Transverse colon (tissue), 4 donors: ENCODE measurements around the gene KLHDC8A. TPM values are rescaled to one million over a fixed set of nuclear protein-coding genes. Genes with fewer than 3 reads are reported as not detected.

Experiments used
- DNase-seq: peaks from one replicate; pipeline ENCODE4 v3.0.0-alpha.2; 2019
- H3K27ac ChIP-seq, 4 donors: fragments of 200-600 bp; sonication (generic); 2 replicates each; pipeline ENCODE4 v1.5.1; 2016 to 2018; ENCODE audit warnings: inconsistent platforms in 4 of 4
- H3K27me3 ChIP-seq: fragments of 200-600 bp; sonication (generic); 2 replicates; pipeline ENCODE4 v1.5.1; 2017; ENCODE audit warnings: inconsistent platforms
- H3K36me3 ChIP-seq, 4 donors: fragments of 200-600 bp; sonication (generic); 2 replicates each; pipeline ENCODE4 v1.5.1; 2017 to 2019; ENCODE audit warnings: inconsistent platforms in 4 of 4
- H3K4me1 ChIP-seq, 4 donors: fragments of 200-600 bp; sonication (generic); 2 replicates each; pipeline ENCODE4 v1.5.1; 2017 to 2020; ENCODE audit warnings: inconsistent platforms in 4 of 4
- H3K4me3 ChIP-seq, 4 donors: fragments of 200-600 bp; sonication (generic); 1 replicate in 1 of 4; 2 replicates in 3 of 4; pipeline versions ENCODE4 v1.5.1 to v1.6.1; 2017 to 2019; ENCODE audit warnings: inconsistent platforms in 4 of 4
- H3K9me3 ChIP-seq, 2 donors: fragments of 200-600 bp; sonication (generic); 2 replicates each; pipeline ENCODE4 v1.5.1; 2017 to 2019; ENCODE audit warnings: inconsistent platforms in 2 of 2
- EP300 ChIP-seq: sonication (generic); formaldehyde crosslinking; IDR thresholded peaks from one replicate; pipeline ENCODE4 v1.6.1; 2017; ENCODE audit warnings: antibody characterized with exemption, low read depth
- POLR2A ChIP-seq: fragments of 450-650 bp; IDR thresholded peaks from one replicate; pipeline ENCODE4 v1.6.1; 2016; ENCODE audit warnings: antibody characterized with exemption, mild to moderate bottlenecking, moderate library complexity
- POLR2AphosphoS5 ChIP-seq, 3 donors: sonication (generic); formaldehyde crosslinking; IDR thresholded peaks; one replicate each; pipeline ENCODE4 v1.6.1; 2016; ENCODE audit warnings: antibody characterized with exemption in 3 of 3
- WGBS, 2 donors: methylation state at CpG; one replicate each; pipeline ENCODE4 v1.1.5; 2018; ENCODE audit warnings: low coverage in 1 of 2; 5-methylcytosine and 5-hydroxymethylcytosine counted together
- in situ Hi-C, 4 donors: fragments of 200-750 bp; cut with MboI; loops; one replicate each; pipeline versions ENCODE4 v1.15.0 to v1.15.1; 2017; ENCODE audit warnings: low sequenced_read_pairs in 3 of 4, low pct_ligation_motif_present in 1 of 4, low pct_unique_long_range_greater_than_20kb in 1 of 4
- intact Hi-C: fragments of 100-400 bp; cut with DNase I; formaldehyde crosslinking; loops from one replicate; pipeline ENCODE4 v1.15.1; 2023; ENCODE audit warnings: low total_unique reads
- total RNA-seq, 4 donors: library from RNA; depleted of rRNA; stranded (reverse); fragments of >200 nt; gene quantifications; one replicate each; pipeline ENCODE4 v1.1.0, GENCODE V29; 2016
- TF ChIP-seq, protein P1 (sequence below), 5 experiments: fragments of 200-600 bp in 3 of 5; fragments of 450-650 bp in 2 of 5; sonication (generic) in 3 of 5; IDR thresholded peaks; 1 replicate in 2 of 5; 2 replicates in 3 of 5; pipeline ENCODE4 v1.5.1; 2016 to 2017; ENCODE audit warnings: antibody characterized with exemption in 5 of 5, inconsistent platforms in 3 of 5, mild to moderate bottlenecking in 2 of 5, moderate library complexity in 1 of 5

KLHDC8A gene
- total RNA-seq, 4 donors from 2014 or later = 0.32 to 0.41 TPM; not detected in 2

DNA sequence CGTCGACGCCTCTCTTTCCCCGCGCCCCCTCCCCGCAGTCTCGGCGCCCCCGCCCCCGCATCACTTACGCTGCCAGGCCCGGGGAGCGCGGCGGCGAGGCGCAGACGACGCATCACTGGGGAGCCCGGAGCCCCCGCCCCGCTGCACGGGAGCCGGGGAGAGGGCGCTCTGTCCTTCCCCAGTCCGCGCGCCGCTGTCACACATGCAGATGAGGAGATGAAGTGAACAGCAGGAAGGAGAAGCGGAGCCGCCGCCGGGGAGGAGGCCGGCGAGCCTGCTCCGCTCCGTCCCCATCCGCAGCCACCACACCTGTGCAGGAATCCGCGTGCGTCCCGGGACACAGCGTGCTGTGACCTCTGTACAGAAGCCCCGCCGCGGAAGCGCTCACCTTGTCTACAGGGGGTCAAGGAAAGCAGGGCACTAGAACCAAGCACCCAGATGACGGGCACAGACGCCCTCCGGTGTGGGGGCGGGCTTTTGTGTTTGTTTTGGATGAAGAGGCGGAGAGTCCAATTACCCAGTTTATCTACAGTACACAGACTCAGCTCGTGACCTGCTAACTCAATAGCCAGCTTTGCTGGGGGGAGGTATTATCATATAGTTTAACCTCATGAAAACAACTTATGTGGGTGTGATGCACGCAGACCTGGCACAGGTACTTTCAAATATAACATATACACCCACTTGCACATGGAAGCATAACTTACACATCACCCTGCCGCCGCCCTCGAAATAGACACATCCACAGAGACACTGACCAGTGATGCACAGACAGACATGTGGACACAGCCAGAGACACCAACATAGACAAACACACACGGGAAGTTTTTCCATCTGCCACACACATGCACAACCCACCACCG lies 12.4 kb downstream of the KLHDC8A start:
- 0 to 15% methylated on average over 1 to 34 of the region's 59 CpGs for WGBS, 2 donors
- Histone ChIP-seq H3K4me3 (peak overlapping the region; percentile 4 to 47 (median 25)), H3K4me1 (peaks cover 10 to 16% (median 13%) of the 10 kb centered on the region in 4 donors), H3K27ac (no peak overlapping the region), H3K27me3 (peaks cover 56% of the 10 kb centered on the region), H3K9me3 (no peaks in the 10 kb centered on the region), H3K36me3 (no peaks in the 10 kb centered on the region)
- peak; percentile 45 for DNase-seq
- TF ChIP-seq, protein P1, sequence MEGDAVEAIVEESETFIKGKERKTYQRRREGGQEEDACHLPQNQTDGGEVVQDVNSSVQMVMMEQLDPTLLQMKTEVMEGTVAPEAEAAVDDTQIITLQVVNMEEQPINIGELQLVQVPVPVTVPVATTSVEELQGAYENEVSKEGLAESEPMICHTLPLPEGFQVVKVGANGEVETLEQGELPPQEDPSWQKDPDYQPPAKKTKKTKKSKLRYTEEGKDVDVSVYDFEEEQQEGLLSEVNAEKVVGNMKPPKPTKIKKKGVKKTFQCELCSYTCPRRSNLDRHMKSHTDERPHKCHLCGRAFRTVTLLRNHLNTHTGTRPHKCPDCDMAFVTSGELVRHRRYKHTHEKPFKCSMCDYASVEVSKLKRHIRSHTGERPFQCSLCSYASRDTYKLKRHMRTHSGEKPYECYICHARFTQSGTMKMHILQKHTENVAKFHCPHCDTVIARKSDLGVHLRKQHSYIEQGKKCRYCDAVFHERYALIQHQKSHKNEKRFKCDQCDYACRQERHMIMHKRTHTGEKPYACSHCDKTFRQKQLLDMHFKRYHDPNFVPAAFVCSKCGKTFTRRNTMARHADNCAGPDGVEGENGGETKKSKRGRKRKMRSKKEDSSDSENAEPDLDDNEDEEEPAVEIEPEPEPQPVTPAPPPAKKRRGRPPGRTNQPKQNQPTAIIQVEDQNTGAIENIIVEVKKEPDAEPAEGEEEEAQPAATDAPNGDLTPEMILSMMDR (IDR thresholded peaks at IDR 0.05) = no peak
- TF ChIP-seq POLR2AphosphoS5 (IDR thresholded peaks at IDR 0.05) (no peak), POLR2A (no peak), EP300 (no peak)
- in situ Hi-C loops (no loop called here), intact Hi-C loops (no loop called here)

DNA sequence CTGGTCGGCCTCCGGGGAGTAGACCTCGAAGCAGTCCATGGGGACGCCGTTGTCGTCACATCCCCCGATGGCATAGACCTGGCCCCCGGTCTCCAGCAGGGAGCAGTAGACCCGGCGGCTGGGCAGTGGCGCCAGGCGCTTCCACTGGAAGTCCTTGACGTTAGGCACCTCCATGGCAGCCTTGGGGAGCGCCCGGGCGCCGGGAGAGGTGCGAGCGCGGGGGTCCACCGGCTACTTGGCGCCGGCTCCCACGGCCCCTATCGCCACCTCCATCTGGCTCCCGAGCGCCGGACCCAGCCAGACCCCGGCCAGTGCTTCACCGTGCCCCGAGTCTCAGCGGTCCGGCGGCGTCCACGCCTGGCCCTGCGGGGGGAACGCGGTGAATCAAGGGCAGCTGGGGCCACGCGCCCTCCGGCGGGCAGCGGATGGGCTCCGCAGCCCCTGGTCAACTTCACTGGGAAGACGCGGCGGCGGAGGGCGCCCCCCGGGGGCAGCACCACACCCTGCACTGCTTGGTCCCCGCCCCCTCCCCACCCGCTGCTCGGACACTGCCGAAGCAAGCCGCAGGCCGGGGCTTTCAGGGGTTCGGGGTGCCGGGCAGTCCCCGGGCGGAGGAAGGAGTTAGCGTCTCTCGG lies 13.2 kb downstream of the KLHDC8A start:
- Histone ChIP-seq H3K27ac (no peak overlapping the region), H3K4me1 (peaks cover 10 to 16% (median 13%) of the 10 kb centered on the region in 4 donors), H3K36me3 (no peaks in the 10 kb centered on the region), H3K4me3 (peak overlapping the region in 3 of 4 donors; percentile 4 to 47 (median 39)), H3K9me3 (no peaks in the 10 kb centered on the region), H3K27me3 (peaks cover 56% of the 10 kb centered on the region)
- TF ChIP-seq EP300 (no peak), POLR2A (no peak), POLR2AphosphoS5 (IDR thresholded peaks at IDR 0.05) (no peak)
- TF ChIP-seq, protein P1 (IDR thresholded peaks at IDR 0.05) = no peak
- no peak for DNase-seq
- intact Hi-C loops (no loop called here), in situ Hi-C loops (no loop called here)
- WGBS, 2 donors = 16% methylated on average over 39 of the region's 63 CpGs; no CpG with 5 or more reads in 1 of the 2 donors

DNA sequence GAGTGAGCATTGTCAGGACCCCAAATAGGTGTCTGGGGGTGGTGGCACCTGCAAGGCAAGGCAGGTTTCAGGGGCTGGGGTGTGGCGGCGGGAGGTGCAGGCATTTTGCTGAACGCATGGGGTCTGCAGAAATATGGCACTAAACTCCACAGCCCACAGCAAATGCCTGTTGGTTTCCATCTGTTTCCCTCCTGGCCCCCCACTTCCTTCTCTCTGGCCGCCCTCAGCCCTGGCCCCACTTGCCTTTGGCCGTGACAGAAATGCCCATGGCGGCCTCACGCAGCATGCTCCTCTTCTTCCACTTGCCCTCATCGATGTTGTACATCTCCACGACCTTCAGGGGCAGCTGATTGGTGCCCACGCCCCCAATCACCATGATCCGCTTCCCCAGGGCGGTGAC lies 13.7 kb downstream of the KLHDC8A start:
- intact Hi-C loops (no loop called here), in situ Hi-C loops (no loop called here)
- H3K4me1 ChIP-seq = peaks cover 10 to 16% (median 13%) of the 10 kb centered on the region in 4 donors
- no peak for TF ChIP-seq POLR2A
- TF ChIP-seq, protein P1 (IDR thresholded peaks at IDR 0.05) = no peak
- no peak for TF ChIP-seq POLR2AphosphoS5 (IDR thresholded peaks at IDR 0.05)
- no peak for TF ChIP-seq EP300
- 81% methylated on average over 12 of the region's 12 CpGs; no CpG with 5 or more reads in 1 of the 2 donors for WGBS, 2 donors
- H3K4me3 ChIP-seq = no peak overlapping the region
- no peak for DNase-seq
- peaks cover 56% of the 10 kb centered on the region for H3K27me3 ChIP-seq
- H3K36me3 ChIP-seq = no peaks in the 10 kb centered on the region
- no peak overlapping the region for H3K27ac ChIP-seq
- no peaks in the 10 kb centered on the region for H3K9me3 ChIP-seq

DNA sequence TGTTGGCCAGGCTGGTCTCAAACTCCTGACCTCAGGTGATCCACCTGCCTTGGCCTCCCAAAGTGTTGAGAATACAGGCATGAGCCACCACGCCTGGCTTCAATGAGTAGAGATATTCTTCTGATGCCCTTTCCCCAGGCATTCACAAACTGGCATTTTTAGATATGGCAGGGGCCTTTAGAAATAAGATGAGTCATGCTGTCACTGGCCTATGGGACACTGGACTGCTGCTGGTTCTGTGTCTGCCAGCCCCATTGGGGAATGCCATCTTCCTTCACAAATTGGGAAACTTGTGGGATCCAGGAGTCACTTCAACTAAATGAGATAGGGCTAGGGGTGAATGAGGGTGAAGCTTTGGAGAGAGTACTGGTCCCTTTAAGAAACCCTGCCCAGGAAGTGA lies 16.0 kb downstream of the KLHDC8A start:
- intact Hi-C loops = no loop called here
- no peak for DNase-seq

More for the DNA sequence above, 16.0 kb downstream of the KLHDC8A start:
- no peak overlapping the region for H3K4me3 ChIP-seq
- 80 to 100% methylated on average over 1 of the region's 1 CpG for WGBS, 2 donors
- H3K27me3 ChIP-seq = peaks cover 36% of the 10 kb centered on the region
- H3K4me1 ChIP-seq = peaks cover 10 to 16% (median 13%) of the 10 kb centered on the region in 4 donors
- H3K9me3 ChIP-seq = no peaks in the 10 kb centered on the region
- no peaks in the 10 kb centered on the region for H3K36me3 ChIP-seq
- in situ Hi-C loops = no loop called here
- TF ChIP-seq POLR2A (no peak), POLR2AphosphoS5 (IDR thresholded peaks at IDR 0.05) (no peak), EP300 (no peak)
- TF ChIP-seq, protein P1 (IDR thresholded peaks at IDR 0.05) = no peak
- no peak overlapping the region for H3K27ac ChIP-seq
